Posterior cingulate gyrus (tissue), 11 donors: ENCODE results near the gene CCSER1.
"Not testable (repeated sequence)": the region's sequence is repeated elsewhere in the genome, so short reads cannot be mapped to it uniquely, and the experiment has no call there.

Experiments used
- DNase-seq, 10 donors: peaks; one replicate each; pipeline versions ENCODE4 v3.0.0 to v3.0.0-alpha.2; 2020 to 2021; ENCODE audit warnings: mixed read lengths in 3 of 10
- intact Hi-C: fragments of 100-400 bp; cut with DNase I; formaldehyde crosslinking; loops from one replicate; pipeline ENCODE4 v1.15.1; 2023

CCSER1 gene

DNA sequence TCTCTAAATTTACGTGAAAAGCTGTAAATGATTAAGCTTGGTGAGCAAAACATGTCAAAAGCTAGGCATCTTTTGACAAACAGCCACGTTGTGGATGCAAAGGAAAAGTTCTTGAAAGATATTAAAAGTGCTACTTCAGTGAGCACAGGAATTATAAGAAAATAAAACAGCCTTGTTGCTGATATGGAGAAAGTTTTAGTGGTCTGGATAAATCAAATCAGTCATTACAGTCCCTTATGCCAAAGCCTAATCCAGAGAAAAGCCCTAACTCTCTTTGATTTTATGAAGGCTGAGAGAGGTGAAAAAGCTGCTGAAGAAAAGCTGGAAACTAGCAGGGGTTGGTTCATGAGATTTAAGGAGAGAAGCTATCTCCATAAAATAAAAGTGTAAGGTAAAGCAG lies 487.2 kb downstream of the CCSER1 start:
- DNase-seq: no peak
- intact Hi-C loops: no loop called here

DNA sequence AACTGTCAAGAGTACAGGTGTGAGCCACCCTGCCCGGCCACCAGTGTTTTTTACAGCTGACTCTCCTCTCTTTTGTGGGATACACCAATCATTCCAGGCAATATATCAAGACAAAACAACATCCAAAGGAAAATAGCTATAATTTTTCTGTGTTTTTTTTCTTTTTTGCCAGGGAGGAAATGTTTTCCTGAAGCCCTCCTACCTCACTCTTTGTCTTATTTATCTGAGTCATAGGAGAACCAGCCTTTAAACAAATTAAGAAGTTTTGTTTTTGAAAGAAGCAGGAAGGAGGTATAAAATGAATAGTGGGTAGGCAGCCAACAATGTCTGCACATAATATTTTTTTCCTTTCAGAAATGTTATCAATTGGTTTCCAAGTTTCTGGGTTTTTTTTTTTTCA lies 493.9 kb downstream of the CCSER1 start:
- intact Hi-C loops: no loop called here
- DNase-seq: peak in 1 of 10 donors; percentile 47

DNA sequence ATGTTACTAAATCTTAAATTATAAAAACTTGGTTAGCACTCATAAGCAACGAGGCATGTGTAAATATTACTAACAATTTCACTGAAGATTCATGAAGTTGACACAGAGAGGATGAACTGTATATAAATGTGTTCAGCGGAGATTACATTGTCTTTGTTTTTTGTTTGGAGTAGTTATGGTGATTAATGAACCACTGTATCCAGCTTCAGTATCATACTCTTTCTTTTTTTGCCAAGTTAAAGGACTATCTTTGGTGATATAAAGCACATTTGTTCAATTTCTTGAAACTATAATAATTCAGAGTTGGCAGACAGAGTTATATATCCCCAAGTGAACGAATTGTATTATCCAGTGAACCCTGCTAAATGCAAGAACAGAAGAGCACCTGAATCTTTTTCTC lies 497.6 kb downstream of the CCSER1 start:
- DNase-seq: no peak
- intact Hi-C loops: no loop called here

DNA sequence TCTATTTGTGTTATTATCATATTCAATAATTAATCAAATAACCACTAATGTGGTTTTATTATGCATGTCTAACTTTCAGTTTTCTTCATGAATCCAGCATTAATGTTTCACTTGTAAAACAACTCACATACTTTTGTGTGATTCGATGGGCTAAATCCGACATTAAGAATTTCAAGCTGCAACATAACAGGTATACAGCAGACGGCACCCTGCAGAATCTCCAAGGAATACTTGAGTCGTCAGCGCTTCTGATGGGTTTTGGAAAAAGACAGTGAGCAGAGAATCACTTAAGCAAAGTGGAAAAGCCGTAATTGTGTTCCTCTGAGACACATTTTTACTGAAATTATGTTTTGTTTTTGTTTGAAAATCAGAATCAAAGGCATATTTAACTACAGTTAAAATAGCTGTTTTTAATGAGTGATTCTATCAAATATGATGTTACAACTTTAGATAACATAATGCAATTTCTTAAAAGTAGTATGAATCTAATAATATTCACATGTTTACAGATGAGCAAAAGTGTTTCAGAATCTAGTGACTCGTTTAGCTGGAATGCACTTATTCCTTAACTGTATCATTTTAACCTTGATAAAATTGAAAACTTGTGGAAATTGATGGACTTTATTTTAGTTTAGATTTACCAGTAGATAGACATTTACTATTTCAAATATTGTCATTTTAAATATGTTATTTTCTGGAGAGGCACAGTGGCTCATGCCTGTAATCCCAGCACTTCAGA lies 514.8 kb downstream of the CCSER1 start:
- no peak for DNase-seq
- intact Hi-C loops: no loop called here

DNA sequence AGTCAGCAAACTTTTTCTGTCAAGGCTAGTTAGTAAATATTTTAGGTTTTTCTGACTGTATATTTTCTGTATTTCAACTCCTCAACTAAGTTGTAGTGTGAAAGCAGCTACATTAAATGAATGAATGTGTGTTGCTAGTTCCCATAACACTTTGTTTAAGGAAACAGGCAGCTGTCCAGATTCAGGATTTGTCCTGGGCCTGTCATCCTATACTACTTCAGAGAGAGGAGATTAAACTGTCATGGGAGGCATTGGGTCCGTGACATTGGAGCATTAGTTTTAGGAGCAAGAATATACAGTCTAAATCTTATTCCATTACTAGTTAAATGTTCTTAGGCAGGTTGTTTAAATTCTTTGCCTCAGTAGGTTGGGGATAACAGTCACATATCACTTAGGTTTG lies 516.0 kb downstream of the CCSER1 start:
- intact Hi-C loops: no loop called here
- no peak for DNase-seq

DNA sequence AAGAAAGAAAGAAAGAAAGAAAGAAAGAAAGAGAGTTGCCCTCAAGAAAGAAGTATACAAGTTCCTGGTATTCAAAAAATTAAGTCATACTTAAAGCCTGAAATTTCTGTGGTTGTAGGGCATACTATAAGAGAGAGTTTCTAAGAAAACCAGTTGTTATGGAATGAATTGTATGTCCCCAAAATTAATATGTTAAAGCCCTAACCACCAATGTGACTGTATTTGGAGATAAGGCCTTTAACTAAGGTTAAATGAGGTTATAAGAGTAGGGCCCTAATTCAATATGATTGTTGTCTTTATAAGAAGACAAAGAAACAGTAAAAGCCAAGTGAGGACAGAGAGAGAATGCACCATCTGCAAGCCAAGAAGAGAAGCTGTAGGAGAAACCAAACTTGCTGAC lies 521.1 kb downstream of the CCSER1 start:
- no peak for DNase-seq
- intact Hi-C loops: no loop called here

DNA sequence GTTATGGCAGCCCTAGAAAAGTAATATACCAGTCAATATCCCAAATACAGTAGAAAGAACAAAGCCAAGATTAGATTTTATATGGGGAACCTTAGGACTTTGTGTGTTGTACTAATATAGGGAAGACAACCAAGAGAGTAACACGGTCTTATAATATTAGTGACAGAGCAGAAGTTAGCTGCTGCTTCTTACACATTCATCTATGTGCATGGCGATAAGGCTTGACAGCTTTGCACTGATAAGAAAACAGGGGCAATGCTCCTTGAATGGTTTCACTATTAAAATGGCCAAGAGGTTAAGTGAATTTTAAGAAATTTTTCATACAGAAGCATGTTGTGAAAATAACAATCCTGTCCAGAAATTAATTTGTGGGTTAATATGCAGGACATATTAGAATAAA lies 521.6 kb downstream of the CCSER1 start:
- no peak for DNase-seq
- intact Hi-C loops: no loop called here

DNA sequence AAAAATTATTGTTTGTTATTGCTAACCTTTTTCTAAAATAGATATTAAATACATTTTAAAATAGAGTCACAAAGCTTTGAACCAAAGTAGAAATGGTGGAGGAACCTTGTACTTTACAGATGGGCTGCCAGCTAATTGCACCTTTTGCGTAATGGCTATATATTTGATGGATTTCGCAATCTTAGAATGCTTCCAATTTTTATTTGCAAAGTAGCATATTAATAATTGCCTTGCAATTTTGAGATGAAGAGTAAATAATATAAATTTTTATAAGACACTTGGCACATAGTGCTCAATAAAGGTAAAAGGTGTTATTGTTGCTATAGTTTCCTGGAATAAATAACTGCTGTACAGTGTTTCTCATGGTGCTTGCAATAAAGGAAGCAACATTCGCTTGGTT lies 533.5 kb downstream of the CCSER1 start:
- intact Hi-C loops: no loop called here

DNA sequence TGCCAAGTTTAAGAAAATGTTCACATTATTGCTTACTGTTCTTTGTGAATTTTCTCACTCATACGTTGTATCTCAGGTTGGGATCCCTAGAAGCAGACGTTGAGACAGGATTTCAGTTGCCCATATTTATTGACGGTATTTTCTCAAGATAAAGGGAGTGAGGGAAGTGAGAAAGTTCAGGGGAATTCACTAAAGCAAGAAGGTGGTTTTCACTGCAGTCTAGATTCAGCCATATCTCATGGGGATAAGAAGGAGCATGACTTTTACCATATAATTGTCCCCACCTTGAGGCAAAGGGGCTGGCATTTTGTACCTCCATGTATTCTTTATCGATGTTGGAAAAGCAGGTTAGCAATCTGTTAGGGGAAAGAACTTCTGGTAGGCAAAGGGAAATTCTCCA lies 543.0 kb downstream of the CCSER1 start:
- DNase-seq: no peak
- intact Hi-C loops: no loop called here

More for the DNA sequence above, 533.5 kb downstream of the CCSER1 start:
- DNase-seq: no peak

DNA sequence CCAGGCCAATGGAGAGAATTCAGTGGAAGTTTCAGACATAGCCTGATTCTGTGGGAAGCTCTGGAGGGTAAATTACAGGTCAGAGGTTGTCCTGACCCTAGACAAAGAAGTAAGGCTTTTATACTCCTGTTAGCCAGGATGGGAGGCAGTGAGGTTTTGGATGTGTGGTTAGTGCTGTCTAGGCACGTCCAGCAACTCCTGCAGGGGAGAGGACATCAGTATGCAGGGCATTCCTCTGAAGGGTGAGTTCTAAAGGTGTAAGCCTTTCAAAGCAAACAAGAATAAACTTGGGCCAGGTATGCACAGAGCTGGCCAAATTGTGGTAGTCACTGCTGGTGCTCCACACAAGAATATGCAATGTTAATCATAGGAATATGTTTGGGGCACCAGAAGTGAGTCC lies 562.5 kb downstream of the CCSER1 start:
- DNase-seq: no peak
- intact Hi-C loops: no loop called here

DNA sequence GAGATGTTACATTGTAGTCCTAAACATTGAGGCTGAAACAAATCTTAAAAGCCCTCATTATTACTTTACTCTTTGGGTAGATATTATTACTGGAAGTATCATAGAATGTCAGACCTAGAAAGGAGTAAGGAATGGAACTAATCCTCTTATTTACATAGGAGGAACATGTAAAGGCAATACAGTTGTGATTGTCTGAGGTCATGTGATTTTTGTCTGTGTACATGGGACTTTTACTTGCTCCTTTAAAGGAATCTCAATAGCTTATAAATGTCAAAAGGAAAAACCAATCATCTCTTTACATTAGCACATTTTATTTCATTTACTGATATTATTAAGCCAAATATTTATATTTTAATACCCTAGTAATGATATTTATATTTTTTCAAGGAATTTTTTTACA lies 568.2 kb downstream of the CCSER1 start:
- no peak for DNase-seq
- intact Hi-C loops: no loop called here

DNA sequence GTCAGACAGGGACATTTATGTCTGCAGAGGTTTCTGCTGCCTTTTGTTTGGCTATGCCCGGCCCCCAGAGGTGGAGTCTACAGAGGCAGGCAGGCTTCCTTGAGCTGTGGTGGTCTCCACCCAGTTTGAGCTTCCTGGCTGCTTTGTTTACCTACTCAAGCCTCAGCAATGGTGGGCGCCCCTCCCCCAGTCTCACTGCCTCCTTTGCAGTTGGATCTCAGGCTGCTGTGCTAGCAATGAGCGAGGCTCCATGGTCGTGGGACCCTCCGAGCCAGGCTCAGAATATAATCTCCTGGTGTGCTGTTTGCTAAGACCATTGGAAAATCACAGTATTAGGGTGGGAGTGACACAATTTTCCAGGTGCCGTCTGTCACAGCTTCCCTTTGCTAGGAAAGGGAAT lies 578.3 kb downstream of the CCSER1 start:
- intact Hi-C loops: not testable (repeated sequence)
- peak in 1 of 10 donors; percentile 29 for DNase-seq

DNA sequence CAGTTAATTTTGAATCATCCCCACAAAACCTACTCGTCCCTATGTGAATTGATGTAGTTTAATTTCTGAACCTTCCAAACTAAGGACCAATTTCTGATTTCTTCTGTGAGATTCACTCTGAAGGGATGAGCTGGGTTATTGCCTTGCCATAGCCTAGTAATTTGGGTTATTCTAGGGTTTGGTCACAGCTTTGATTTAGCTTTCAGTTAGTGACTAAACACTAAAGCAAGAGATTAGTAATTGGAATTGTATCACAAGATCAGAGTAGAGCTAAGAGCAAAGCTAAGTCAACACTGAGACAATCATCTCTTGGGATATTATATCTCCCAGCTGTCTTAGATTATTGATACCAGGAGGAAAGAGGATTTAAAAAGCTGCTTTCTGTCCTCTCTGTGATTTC lies 588.0 kb downstream of the CCSER1 start:
- intact Hi-C loops: no loop called here
- no peak for DNase-seq

DNA sequence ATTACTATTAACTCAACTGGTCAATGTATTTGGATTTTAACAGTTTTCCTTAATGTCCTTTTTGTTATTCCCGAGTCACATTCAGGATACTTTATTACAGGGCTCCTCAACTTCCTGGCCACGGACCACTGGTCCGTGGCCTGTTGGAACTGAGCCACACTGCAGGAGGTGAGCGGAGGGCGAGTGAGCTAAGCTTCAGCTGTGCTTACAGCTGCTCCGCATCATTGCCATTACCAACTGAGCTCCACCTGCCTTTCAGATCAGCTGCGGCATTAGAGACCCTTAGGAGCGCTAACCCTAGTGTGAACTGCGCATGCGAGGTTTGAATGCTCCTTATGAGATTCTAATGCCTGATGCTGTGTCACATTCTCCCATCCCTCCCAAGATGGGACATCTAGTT lies 591.7 kb downstream of the CCSER1 start:
- DNase-seq: peak in 1 of 10 donors; percentile 32
- intact Hi-C loops: no loop called here

DNA sequence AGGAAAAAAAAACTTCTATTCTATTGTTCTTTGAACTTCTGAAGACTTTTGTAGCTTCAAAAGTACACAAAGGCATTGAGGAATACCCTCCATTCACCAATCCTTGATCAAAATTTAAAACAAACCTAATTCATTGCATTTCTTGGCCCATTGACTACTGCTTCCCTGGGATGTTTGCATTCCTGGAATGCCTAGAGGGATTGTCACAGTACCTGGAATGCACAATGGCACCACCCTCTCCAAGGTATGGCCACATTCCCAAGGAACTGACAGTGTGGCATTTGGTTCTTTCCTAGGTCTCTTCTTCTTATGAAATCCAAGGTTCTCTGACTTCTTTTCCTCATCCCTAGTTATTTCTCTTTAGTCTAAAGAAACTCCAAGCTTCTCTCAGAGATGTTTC lies 600.7 kb downstream of the CCSER1 start:
- intact Hi-C loops: no loop called here
- peak in 1 of 10 donors; percentile 24 for DNase-seq

DNA sequence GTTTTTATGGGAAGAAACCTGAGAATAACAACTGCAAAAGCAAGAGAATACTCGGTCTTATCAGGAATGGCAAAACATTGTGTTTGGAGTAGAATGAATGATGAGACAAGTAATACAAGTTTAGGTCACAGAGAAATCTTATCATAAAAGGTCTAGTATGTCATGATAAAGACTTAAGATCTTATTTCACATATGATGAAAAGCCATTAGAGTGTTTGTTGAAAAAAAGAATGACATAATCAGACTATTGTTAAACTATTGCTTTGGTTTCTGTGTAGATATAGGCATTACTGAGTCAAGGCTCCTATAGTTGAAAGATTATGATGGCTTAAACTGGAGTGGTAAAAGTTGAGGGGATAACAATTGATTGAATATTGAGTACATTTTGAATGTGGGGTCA lies 603.6 kb downstream of the CCSER1 start:
- intact Hi-C loops: no loop called here
- DNase-seq: no peak

DNA sequence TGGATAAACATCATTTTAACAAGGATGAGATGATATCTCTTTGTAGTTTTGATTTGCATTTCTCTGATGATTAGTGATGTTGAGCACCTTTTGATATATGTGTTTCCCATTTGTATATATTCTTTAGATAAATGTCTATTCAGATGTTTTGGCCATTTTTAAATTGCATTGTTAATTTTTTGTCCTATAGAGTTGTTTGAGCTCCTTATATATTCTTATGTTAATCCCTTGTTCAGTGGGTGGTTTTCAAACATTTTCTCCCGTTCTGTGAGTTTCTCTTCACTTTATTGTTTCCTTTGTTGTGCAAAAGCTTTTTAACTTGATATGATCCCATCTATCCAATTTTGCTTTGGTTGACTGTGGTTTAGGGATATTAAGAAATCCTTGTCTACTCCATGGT lies 606.0 kb downstream of the CCSER1 start:
- intact Hi-C loops: no loop called here
- DNase-seq: no peak

DNA sequence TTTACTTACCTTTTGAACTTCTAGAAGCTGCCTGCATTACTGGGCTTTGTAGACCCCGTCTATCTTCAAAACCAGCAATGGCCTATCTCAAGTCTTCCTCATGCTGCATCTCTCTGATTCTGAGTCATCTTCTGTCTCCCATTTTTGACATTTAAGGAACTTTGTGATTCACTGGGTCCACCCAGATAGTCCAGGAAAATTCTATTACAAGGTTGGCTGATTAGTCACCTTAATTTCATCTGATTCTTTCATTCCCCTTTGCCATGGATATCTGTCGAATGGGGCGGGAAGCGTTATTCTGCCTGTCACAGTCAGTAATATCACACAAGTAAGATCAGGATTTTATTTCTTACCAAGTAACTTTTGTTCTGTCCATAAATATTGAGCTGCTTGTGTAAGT lies 618.0 kb downstream of the CCSER1 start:
- intact Hi-C loops: no loop called here
- DNase-seq: no peak

DNA sequence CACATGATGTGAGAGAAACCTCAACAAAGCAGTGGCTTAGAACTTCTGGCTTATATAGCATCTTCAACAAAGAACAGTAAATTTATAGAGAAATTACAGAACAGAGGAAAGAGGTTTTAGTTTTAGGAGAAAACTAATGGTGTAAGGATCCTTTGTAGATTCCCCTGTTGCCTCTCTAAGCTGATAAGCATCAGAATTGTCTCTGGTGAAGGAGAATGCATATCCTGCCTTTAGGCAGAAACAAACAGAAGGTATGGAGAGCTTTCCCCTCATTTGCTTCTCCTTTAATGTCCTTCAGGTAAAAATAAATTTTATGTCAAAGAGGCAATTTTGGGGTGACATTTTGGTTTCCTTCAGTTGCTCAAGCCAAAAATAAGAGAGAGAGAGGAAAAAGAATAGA lies 625.9 kb downstream of the CCSER1 start:
- DNase-seq: no peak
- intact Hi-C loops: no loop called here

DNA sequence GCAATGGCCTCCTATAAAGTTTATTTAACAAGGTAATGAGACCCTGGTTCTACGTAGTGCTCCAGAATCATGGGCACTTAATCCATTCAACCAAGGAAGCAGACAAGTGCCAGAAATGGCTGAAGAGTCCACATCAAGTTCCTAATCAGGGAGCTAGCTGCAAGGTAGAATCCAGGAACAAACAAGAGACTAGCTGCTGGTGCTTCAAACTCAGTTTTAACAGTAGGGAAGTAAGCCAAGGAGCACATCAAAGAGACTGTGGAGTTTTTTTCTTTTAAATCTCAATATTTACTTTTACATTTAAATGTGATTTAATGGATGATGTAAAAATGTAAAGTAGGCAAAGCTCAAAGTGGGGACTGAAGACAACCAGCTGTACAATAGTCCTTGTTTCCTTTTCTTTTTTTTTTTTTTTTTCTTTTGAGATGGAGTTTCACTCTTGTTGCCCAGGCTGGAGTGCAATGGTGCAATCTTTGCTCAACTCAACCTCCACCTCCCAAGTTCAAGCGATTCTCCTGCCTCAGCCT lies 630.4 kb downstream of the CCSER1 start:
- peak in 1 of 10 donors; percentile 50 for DNase-seq
- intact Hi-C loops: no loop called here

DNA sequence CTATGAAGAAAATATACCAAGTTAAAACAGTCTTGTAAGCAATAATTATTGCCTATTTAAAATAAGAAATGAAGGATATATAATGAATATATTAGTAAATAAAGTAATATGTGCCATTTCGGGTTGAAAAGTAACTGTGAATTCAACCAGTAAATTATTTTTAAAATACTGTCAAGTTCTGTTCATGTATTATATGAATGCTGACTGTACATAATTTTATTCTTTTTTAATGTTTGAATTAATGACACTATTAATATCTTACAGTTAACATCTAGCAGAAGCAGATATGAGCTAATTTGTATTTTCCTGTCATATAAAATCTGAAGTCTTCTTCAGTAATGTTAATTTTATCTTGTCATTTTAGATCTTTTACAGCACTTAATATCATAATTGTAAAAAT lies 632.9 kb downstream of the CCSER1 start:
- no peak for DNase-seq
- intact Hi-C loops: no loop called here

DNA sequence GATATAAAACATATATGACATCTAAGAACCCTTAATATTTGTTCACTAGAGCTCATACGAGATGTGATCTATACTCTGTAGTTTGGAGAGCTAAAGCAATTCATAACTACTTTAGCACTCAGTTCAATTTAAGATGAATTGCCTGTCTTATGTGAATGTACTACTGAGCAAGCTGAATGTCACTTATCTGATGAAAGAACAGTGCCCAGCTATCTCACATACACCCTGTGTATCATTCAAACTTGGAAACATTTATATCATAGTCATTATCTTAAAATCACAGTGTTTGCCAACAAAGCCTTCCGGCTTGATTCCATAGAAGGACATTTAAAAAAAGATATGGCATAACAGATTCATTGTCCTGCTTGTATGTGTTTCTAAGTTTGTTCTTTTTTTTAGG lies 639.6 kb downstream of the CCSER1 start:
- intact Hi-C loops: no loop called here

DNA sequence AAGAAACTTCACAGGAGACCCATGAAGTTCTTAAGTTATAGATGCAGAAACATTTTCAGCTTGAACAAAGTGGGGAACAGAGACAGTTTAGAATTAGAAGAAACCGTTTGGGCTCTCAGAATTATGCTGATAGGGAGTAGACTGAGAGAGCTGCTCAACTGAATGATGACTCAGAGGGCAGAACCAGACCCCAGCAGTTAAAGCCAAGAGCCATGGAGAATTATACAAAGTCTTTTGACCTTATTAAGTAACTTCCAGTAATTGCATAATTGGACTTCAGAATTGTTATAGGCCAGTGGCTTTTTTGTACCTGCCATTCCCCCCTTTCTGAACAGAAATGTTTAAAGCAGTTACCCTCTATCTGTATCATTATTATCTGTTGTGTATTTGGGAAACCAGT lies 642.1 kb downstream of the CCSER1 start:
- intact Hi-C loops: no loop called here
- DNase-seq: no peak

More for the DNA sequence above, 639.6 kb downstream of the CCSER1 start:
- no peak for DNase-seq
